Germinal center (tissue), 1 donor: ENCODE measurements around the gene ARHGEF4.
"Not testable (repeated sequence)": the region's sequence is repeated elsewhere in the genome, so short reads cannot be mapped to it uniquely, and the experiment has no call there.

Source experiments
- DNase-seq: peaks from one replicate; pipeline ENCODE4 v3.0.0; 2012; ENCODE audit warnings: mixed read lengths, low spot score

The ARHGEF4 gene

DNA sequence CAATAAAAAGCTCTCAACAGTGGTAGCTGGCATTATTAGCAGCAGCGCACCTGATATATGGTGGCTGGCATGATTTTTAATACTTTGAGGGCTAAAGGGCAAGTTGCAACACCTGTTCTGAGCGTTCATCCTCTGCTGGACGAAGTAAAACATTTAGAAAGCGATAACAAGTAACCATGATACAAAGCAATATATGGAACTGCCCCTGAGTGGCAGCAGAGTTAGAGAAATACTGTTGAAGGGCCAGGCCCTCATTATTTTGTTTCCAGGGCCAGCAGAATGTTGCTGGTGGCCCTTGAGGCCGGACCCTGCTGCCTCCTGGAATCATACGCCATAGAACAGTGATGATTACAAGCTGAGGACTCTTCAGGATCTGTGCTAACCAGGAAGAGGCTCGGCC lies 47.8 kb downstream of the ARHGEF4 start:
- no peak for DNase-seq

DNA sequence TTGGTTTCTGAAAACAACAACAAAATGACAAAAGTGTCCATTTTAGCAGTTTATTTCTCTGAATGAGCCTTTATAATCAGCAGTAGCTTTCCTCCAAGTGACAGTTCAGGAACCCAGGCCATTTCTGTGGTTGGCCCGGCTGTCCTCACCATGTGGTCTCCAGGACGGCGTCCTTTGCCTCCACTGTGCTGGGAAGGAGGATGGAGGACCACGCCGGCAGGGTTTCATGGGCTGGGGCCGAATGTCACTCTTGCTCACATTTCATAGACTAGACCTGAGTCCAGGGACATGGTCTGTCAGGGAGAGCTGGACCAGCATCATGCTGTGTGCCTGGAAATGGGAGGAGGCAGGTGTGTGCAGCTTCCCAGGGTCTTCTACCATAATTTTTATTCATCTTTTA lies 50.9 kb downstream of the ARHGEF4 start:
- no peak for DNase-seq

DNA sequence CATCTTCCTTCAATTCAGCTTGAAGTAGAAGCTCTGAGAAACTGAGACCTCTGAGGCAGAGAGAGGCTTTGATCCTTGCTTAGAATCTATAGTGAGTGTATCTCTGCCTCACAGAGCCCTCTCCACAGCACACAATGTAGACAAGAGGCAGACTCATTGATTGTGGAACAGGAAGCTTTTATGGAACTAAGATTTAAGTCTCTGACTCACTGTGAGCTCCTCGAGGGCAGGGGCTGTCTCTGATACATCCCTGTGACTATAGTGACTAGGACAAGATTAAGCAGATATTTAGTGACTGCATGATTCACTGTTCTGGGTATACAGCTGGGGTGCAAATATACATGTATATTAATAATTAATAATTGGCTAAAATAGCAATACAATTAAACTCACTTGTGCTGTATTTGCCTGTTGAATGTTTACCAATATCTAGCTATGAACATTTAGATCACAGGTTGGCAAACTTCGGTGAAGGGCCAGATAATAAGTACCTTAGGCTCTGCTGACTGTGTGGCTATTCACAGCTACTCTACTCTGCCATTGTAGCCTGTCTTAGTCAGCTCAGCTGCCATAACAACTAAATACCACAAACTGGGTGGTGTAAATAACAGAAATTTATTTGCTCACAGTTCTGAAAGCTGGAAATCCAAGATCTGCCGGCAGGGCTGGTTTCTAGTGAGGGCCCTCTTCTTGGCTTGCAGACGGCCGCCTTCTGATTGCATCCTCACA lies 54.4 kb downstream of the ARHGEF4 start:
- DNase-seq, result no peak

DNA sequence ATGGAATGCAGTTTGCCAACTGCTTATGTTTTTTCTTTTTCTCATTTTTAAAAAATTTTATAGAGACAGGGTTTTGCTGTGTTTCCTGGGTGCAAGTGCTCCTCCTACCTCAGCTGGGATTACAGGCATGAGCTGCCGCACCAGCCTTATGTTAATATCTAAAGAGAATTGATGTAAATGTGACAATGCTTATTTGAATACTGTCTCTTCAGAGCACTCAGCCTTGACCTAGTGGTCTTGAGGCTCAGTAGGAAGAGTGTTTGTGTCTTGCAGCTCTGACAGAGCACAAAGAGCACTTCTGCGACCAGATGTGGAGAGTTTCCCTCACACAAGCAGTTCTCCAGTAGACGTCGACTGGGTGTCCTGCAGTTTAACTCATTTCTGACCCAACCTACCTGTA lies 55.3 kb downstream of the ARHGEF4 start:
- no peak for DNase-seq

DNA sequence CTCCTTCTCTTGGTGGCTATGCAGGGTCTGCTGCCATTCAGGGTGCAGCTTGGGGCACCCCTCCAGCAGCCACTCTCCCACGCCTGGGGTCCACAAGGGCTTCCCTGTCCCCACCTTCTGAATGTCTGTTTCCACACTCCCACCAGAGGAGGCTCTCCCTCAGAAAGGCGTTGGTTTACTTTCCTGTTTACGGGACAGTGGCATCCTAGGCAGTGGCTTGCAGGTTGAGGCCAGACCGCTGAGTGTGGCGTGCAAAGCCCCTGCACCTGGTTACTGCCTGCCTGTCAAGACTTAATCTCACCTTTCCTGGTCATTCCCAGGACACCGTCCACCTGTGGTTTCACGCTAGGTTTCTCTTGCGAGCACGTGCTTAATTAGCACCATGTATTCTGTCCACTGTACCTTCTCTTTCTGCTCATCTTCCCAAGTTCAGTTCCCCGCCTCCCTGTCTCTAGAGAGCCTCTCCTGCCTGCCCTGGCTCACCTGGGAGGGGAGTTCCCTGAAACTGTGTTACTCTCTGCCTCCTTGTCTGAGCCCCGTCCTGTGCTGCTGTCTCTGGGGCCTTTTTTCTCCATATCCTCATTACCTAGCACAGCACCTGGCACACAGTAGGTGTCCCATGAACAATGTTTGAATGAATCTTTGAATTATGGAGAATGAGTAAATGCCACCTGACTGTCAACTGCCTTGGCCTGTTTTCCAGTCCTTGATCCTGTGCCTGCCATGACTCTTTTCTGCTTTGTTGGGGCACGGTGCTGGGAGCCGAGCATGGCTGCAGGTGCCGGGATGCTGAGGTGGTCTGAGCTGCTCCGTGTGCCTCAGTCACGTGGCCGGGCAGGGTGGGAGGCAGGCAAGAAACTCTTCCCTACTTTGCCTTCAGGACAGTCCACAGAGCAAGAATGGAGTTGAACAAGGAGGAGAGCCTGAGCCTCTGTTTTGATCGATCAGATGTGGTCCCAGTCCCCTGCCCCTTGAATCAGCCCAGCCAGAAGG lies 56.4 kb downstream of the ARHGEF4 start:
- DNase-seq, result no peak

DNA sequence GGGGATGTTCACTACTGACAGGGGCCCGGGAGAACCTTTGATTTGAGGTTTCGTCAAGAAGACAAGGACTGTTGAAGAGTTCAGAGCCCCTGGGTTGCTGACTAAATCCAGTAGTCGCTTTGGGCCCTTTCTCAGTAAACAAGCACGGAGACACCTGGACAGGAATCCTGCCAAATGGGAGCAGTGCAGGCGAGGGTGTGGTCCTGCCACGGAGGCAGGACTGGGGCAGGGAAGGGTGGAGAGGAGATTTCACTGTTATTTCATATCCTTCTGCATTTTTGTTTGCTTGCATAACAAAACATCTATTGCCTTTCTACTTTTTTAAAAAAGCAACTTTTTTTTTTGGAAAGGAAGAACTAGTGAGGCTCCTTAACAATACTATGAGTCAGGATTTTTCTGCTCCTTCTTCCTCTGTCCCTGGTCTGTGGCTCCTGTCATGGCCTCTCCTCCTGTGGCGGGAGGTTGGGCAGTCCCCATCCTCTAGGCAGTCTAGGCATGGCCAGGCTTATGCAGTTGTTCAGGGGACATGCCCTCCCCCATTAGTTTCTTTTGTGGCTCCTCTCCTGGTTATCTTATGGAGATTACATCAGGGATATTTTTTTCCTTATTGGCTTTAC lies 57.7 kb downstream of the ARHGEF4 start:
- DNase-seq, result no peak

DNA sequence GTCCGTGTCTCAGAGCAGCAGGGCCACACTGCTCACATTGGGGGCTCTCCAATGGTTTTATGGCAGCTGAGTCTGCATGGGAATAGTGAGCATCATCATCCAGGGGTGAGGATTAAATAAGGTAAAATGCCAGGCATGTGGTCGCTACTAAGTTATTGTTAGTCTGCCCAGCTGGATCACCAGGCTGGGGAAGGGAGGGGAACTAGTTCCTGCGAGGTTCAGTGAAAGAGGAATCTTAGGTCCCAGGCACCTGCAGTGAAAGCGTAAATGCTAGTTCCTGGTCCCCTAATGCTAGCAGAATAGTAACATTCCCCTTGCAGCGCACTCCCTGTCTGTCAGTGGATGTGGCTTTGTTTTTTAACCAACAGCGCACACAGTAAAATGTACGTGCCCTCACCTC lies 60.1 kb downstream of the ARHGEF4 start:
- DNase-seq, result no peak

DNA sequence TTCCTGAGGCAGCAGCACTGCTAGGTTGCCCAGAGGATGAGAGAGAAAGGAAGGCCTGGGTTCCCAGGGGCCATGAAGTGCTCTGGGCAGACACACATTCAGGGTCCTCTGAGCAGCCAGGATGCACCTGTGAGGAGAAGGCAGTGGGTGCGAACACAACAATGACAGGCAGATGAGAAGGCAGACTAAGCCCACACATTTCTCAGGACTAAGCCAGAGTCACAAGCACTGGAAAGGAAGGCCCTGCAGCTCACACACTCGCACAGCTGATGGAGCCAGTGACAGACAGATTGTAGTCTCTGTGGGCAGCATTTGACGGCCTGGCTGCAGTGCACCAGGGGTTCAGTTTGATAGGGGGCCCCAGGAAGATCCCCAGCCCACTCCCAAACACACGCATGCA lies 61.8 kb downstream of the ARHGEF4 start:
- DNase-seq, result no peak

DNA sequence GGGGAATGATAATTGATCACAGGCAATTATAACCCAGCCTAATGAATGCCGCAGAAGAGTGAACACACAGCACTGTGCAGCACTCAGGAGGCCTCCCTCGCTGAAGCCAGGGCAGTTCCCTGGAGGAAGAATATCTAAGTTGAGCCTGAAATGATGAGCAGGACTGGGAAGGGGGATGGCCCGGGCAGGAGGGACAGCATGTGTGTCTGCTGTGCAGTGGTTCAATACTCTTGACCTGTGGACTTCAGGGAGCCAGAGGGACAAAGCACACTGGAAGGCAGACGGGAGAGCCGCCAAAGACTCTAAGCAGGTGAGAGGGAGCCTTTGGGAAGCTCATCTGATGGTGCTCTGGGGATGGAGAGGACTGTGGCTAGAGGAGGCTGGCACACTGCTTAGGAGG lies 62.6 kb downstream of the ARHGEF4 start:
- DNase-seq, result no peak

DNA sequence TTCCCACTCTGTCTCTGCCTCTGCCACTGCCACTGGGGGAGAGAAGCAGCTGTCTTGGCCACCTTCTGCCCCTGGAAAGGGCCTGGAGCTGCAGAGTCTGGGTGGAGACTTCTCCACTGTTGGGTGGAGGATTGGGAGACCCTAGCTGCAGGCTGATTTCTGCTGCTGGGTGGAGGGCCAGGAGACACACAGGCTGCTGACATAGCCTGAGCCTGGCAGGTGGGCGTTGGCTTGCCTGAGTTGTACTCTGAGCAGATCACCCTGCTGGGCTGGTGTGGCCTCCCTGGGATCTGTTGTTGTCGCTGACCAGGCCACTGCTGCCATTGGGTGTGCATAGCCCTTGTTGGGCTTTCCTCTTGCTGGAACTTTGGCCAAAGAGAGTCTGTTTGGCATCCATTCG lies 64.3 kb downstream of the ARHGEF4 start:
- DNase-seq, result no peak

DNA sequence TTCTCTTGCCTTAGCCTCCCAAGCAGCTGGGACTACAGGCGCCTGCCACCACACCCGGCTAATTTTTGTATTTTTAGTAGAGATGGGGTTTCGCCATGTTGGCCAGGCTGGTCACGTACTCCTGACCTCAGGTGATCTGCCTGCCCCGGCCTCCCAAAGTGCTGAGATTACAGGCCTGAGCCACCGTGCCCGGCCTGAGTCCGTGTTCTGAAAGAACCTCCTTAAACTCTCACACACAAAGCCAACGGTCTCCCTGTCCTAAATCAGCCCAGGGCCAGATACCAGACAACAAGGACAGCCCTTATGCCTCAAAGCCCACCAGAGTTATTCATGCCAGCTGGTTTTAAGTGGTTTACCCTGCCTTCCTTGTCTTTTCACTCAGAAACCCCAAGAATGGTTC lies 64.9 kb downstream of the ARHGEF4 start:
- DNase-seq, result not testable (repeated sequence)

DNA sequence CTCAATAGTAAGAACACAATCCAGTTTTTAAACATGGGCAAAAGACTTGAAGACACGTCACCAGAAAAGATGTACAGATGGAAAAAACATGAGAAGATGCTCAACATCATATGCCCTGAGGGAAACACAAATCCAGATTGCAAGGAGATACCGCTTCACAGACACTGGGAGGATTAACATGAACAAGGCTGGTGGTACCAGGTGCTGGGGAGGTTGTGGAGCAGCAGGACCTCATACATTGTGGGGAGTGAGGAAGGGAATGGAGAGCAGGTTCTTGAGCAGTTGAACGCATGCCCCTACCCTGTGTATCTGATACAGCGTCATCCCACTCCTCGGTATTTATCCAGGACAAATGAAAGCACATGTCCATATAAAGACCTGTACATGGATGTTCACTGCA lies 72.1 kb downstream of the ARHGEF4 start:
- no peak for DNase-seq

DNA sequence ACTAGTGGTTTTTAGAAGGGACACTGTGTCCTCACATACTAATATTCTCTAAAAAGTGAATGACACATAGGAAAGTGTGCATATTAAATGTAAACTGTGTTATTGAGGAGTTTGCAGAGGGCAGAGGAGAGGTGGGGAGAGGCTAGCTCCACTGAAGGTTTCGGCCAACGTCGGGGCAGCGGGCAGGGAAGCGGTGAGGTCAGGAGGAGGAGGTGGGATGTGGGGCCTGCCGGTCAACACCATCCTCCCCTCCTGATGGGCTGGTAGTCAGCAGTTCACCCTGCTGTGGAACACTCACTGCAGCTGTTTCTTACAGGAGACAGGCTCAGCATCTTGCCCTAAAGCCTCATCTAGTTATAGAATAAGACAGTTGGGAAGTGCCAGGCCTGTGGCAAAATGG lies 74.2 kb downstream of the ARHGEF4 start:
- no peak for DNase-seq

DNA sequence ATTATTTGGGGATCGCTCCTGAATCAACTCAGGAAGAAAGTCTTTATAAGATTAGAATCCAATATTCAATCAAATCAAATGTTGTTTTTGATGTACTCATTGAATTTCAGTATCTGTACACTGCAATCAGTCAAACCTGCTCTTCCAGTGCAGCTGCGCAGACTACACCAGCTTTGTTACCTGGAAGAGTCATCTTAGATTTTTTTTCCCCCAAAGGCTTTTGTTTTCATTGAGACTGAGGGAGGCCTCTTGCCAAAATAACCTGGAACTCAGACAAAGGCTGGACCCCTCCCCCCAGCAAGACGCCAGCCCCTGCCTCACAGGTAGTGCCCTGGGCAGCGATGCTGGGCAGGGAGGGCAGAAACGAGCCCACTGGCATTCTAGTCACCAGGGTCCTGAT lies 74.8 kb downstream of the ARHGEF4 start:
- DNase-seq, result no peak

DNA sequence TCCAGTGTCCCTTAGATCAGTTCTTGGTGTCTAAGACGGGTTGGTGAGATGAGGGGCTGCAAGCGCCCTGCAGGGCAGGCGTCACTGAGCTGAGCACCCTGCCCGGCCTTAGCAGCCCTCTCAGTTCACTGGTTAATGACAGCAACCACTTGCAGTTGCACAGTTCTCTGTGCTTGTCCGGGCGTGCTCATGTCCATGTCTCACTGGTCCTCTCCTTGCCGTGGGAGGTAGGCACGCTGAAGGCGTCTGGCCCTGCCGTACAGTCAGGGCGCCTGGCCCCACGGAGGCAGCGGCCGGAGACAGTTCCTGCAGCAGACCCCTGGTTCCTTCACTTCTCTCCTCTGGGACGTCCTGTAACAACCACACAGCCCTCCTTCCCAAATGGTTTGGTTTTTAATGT lies 75.3 kb downstream of the ARHGEF4 start:
- no peak for DNase-seq

DNA sequence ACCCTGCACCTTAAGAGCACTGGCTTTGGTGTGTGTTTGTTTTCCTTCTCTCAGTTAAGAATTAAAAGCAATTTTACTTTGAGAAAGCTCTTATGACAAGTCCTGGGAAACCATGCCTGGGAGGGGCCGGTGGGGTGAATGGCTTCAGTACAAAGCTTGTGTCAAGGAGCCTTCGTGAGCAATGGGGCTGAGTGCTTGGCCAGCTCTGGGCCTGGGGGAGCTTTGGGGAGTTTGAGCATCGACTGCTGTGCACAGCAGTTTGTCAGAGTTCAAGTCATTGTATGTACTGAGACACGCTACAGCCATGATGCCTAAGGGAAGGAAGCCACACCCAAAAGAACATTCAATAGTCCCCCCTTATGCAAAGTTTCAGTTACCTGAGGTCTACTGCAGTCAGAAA lies 75.8 kb downstream of the ARHGEF4 start:
- no peak for DNase-seq

DNA sequence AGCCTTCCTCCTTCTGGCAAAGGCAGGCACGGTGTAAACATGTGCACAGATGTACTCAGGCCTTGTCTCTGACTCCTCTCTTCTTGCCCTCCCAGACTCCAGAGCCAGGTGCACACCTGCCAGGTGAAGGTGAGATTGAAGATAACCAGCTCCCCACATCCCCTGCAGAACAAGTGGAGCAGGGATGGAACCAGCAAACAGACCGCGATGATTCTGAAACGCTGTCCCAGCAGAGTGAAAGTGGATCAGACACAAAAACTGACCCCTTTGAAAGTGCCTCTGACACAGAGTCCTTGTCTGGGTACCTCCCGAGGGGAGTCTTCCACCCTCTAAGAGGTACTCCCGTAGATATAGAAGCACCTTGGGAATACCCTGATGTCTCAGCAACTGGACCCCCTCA lies 77.2 kb downstream of the ARHGEF4 start:
- DNase-seq, result no peak

DNA sequence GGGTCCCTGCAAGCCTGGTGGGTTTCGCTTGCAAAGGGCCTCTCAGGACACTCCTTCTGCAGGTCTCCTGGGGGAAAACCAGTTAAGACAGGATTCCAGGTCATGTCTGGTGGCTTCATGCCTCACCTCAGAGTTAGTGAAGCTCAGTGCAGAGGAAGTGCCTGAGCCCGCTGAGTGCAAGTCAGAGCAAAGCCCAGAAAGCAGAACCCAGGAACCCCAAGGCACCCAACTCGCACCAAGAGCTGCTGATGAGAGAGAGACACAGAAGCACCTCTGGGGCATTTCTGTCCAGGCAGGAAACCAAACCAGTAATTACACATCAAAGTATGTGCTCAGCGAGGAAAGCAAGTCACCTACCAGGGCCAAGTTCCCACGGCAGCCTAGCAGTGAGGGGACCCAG lies 78.4 kb downstream of the ARHGEF4 start:
- DNase-seq, result no peak

DNA sequence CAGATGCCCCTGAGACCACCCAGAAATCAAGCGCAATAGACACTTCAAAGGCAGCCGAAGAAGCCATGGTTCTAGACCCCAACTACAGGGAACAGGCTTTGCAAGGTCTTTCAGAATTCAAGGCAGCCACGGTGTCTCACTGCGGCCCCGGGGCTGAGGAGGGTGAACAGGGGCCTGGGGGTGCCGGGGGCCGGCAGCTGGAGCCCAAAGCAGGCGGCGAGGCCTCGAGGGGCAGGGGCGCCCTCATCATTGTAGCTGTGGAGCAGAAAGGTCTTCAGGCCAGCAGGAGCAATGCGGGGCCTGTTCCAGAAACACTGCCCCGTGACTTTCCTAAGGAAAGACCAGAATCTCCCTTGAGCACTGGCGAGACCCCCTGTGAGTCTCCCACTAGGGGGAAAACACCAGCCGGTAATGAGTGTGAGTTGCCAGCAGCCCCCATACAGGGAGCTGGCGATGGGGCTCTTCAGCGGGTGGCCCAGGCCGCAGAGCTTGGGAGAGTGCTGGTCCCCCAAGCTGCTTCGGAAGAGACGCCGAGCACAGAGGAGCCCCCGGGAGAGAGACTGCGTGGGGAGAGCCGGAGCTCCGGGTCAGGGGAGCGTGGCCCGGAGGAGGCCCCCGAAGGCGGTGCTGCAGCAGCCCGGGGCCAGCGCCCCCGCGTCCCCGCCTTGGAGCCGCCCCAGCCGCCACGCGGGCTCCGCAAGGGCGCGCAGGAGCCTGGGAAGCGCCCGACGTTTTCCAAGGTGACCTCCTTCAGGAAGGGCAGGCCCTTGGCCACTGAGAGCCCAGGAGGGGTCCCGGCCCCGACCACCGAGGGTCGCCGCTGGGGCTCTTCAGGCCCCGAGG lies 79.1 kb downstream of the ARHGEF4 start:
- DNase-seq, result no peak

DNA sequence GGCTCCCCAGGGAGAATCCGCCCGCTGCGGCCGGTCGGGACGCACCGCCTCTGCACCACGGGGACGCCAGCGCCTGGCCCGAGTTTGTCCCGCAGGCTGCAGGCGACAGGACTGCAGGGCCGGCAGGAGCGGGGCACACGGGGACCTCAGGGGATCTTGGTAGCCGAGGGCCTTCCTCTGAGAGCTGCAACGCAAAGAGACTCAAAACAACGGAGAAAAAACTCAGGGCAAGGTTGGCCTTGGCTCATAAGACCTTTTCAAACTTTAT lies 79.7 kb downstream of the ARHGEF4 start:
- no peak for DNase-seq

DNA sequence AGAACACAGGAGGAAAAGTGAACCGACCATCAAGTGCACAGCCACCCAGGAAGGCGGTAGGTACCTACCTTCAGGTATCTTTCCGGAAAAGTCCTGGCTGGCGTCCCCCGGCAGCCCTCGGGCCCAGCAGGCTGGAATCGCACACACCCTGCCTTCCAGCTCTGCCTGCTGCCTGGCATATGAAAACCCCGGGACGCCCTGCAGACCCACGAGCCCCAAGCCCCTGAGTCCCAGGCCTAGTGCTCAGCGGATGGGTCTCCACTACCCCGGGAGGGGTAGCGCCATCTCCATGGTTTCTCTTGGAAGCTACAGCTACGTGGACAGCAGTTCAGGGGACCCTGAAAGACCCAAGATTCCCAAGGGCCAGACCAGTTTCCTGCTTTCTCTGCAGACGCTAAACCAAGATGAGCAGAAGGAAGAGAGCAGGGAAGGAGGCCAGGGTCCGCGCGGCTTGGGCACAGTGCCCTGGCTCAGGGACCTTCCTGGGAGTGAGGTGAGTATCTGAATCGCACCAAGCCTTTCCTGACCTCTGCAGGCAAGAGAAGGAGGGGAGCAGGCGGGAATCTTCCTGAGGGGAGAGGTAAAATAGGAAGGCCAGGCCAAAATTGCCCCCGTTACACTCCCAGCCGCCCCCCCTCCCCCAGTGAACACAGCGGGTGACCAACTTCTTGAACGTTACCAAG lies 80.4 kb downstream of the ARHGEF4 start:
- no peak for DNase-seq

DNA sequence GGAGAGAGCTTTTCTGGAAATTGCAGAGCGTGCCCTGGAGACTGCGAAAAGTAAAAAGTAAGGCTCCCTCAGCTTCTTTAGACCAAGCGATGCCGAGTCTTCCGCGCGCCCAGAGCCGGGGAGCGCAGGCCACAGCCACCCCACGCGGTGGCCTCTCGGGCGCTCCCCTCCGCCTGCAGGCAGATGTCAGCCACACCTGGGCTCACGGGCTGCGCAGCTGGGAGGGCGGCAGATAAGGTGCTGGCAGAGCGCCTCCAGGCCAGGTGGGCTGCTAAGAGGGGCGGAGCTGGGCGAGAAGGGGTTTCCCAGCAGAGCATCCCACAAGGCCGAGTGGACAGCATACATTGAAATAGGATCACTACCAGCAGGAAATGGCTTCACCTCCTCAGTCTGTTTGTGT lies 81.7 kb downstream of the ARHGEF4 start:
- DNase-seq, result no peak
